Measurements from ENCODE around the gene NDUFA6.
"Not testable (repeated sequence)": the region's sequence is repeated elsewhere in the genome, so short reads cannot be mapped to it uniquely, and the experiment has no call there.

DNA sequence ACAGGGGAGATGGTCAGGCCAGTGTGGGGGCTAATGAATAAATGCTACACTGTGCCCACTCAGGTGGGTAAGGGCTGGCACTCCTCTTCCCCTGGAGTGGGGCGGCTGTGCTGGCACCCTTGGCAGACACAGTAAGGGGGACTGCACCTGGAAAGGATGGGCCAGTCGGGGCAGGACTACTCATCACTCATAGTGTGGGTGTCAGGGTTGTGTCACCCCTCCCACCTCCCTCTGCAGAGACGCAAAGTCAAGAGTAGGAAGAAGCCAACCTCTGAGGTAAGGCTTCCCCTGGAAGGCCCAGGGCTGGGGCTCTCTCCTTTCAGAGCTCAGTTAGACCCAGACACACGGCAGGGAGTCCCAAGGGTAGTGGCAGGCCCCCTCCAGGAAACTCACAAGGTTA is 33.0 kb upstream of the NDUFA6 start:
- TF ChIP-seq SP1 (IDR thresholded peaks at IDR 0.05); FOXM1 (IDR thresholded peaks at IDR 0.05; ENCODE audit: borderline replicate concordance): not testable (repeated sequence)
- TF ChIP-seq, protein P1, sequence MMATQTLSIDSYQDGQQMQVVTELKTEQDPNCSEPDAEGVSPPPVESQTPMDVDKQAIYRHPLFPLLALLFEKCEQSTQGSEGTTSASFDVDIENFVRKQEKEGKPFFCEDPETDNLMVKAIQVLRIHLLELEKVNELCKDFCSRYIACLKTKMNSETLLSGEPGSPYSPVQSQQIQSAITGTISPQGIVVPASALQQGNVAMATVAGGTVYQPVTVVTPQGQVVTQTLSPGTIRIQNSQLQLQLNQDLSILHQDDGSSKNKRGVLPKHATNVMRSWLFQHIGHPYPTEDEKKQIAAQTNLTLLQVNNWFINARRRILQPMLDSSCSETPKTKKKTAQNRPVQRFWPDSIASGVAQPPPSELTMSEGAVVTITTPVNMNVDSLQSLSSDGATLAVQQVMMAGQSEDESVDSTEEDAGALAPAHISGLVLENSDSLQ (IDR thresholded peaks at IDR 0.05) = not testable (repeated sequence)

Measured in HEK293T (cell line).